NB4 (cell line): ENCODE results near the gene ATL1.

ENCODE experiments used
- DNase-seq: peaks from one replicate; pipeline ENCODE4 v3.0.0; 2010; ENCODE audit warnings: low read depth
- H3K4me3 ChIP-seq: one replicate; pipeline ENCODE4 v1.5.1; 2011; ENCODE audit warnings: mild to moderate bottlenecking, low read depth, low read length, moderate library complexity
- MYC ChIP-seq: IDR thresholded peaks from 2 replicates; pipeline ENCODE4 v1.6.1; 2011; ENCODE audit warnings: low read depth, low read length
- POLR2A ChIP-seq: IDR thresholded peaks from 2 replicates; pipeline ENCODE4 v1.6.1; 2011; ENCODE audit warnings: mild to moderate bottlenecking; ENCODE audit not compliant: insufficient read length; ENCODE audit errors: extremely low read depth
- TF ChIP-seq, protein P1 (sequence below): IDR thresholded peaks from one replicate; pipeline ENCODE4 v1.5.1; 2012; ENCODE audit warnings: low read depth, low read length
- TF ChIP-seq, protein P2 (sequence below): IDR thresholded peaks from 2 replicates; pipeline ENCODE4 v1.6.1; 2011; ENCODE audit warnings: low read depth, low read length

Gene ATL1

DNA sequence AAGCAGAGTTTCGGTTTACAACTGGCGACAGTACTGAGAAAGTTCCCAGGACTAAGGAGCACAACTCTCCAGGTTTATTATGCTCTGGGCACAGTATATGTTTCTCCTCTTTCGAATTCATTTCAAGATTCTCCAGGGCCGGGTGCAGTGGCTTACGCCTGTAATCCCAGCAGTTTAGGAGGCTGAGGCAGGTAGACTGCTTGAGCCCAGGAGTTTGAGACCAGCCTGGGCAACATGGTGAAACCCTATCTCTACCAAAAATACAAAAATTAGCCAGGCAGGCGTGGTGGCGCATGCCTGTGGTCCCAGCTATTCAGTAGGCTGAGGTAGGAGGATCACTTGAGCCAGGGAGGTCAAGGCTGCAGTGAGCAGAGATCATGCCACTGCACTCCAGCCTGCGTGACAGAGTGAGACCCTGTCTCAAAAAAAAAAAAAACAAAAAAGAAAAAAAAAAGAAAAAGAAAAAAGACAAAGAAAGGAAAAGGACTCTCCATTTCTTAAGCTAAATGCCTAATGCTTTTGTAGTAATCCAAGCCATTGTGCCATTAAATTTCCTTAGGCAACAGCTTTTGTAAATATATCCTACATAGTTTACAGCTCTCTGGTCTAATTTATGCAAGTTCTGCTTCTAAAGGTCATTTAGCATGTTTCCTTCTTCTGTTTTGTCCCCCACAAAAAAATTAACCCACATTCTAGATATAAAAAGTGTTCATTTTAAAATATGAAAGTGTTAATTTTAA lies 34.8 kb downstream of the ATL1 start:
- H3K4me3 ChIP-seq, result no peak overlapping the region
- DNase-seq, result no peak
- TF ChIP-seq POLR2A, result no peak
- TF ChIP-seq, protein P1, sequence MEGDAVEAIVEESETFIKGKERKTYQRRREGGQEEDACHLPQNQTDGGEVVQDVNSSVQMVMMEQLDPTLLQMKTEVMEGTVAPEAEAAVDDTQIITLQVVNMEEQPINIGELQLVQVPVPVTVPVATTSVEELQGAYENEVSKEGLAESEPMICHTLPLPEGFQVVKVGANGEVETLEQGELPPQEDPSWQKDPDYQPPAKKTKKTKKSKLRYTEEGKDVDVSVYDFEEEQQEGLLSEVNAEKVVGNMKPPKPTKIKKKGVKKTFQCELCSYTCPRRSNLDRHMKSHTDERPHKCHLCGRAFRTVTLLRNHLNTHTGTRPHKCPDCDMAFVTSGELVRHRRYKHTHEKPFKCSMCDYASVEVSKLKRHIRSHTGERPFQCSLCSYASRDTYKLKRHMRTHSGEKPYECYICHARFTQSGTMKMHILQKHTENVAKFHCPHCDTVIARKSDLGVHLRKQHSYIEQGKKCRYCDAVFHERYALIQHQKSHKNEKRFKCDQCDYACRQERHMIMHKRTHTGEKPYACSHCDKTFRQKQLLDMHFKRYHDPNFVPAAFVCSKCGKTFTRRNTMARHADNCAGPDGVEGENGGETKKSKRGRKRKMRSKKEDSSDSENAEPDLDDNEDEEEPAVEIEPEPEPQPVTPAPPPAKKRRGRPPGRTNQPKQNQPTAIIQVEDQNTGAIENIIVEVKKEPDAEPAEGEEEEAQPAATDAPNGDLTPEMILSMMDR, result no peak

DNA sequence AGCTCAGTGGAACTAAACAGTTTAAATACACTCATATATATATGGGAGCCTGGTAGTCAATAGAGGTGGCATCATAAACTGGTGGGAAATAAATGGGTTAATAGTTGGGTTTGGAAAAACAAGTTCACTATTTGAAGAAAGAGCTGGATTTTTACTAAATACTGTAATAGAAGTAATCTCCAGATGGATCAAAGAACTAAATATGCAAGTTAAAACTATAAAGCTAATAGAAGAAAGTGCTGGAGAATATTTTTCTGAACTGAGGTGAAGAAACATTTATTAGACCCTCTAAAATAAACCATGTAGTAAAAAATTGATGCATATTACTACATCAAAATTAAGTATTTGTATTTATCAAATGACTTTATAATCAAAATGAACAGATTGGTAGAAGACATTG lies 38.8 kb downstream of the ATL1 start:
- H3K4me3 ChIP-seq, result no peak overlapping the region
- TF ChIP-seq, protein P1, result no peak
- TF ChIP-seq MYC (no peak), POLR2A (no peak)
- TF ChIP-seq, protein P2, sequence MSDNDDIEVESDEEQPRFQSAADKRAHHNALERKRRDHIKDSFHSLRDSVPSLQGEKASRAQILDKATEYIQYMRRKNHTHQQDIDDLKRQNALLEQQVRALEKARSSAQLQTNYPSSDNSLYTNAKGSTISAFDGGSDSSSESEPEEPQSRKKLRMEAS, result no peak
- DNase-seq, result no peak

DNA sequence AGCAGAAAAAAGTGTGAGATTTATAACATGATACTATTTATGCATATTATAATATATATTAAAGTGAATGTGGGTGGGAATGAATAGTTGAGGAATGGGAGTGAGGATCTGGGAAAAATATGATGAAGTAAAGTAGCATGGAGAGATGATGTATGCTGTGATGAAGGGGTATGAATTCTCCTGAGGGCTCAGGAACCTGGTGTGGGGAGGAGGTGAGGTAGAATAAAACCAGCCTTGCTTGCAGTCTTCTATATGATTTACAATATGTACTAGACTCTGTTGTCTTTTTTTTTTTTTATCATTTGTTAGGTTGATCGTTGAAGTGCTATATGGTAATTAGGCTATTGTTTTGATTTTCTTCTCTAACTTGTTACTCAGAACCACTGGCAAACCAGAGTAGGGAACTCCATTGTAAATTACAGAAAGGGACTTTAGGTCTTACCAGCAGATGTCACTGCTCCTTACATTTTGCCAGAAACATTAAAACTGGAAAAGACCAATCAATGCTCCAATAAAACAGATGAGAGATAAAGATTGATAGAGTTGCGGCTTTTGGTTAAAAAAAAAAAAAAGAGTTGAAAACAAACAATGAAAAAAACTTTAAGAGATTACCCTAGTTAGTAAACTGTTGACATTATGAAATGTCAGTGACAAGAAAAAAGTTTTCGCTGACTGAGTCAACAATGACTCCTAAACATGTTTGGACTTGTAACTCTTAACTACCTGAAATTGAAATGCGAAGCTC lies 39.9 kb downstream of the ATL1 start:
- DNase-seq, result peak; percentile 29
- TF ChIP-seq POLR2A, result no peak
- TF ChIP-seq, protein P1, result peak; percentile 32
- no peak overlapping the region for H3K4me3 ChIP-seq

DNA sequence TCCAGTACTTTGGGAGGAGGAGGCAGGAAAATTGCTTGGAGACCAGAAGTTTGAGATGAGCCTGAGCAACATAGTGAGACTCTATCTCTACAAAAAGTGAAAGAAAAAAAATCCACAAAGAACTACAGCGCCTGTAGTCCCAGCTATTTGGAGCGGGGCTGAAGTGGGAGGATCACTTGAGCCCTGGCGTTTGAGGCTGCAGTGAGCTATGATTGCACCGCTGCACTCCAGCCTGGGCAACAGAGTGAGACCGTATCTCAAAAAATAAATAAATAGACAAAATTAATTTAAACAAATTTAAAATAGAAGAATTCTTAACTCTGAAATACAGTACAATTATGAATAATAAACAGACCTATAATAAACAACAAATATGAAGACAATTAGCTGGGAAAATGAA lies 40.9 kb downstream of the ATL1 start:
- no peak for DNase-seq
- no peak overlapping the region for H3K4me3 ChIP-seq
- TF ChIP-seq, protein P2, result no peak
- TF ChIP-seq, protein P1, result no peak
- TF ChIP-seq MYC (no peak), POLR2A (no peak)

DNA sequence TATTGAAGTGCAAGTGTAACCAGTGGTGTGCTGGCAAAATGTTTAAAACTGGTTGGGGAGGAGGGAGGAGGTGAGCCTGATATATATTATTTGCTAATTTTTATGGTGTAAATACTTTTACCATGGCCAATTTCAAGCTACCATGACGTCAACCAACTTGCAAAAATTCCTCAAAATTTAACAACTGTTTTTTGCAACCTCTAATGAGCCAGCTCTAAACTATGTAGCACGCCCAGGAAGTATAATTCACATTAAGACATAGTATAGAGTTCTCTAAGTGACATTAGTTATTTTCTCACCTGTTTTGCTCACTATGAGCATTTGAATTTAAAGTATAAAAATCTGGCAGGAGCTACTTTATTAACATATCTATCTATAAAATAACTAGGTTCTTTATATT lies 41.4 kb downstream of the ATL1 start:
- TF ChIP-seq POLR2A, result no peak
- TF ChIP-seq, protein P1, result no peak
- TF ChIP-seq MYC, result no peak
- TF ChIP-seq, protein P2, result no peak
- H3K4me3 ChIP-seq, result no peak overlapping the region
- no peak for DNase-seq

DNA sequence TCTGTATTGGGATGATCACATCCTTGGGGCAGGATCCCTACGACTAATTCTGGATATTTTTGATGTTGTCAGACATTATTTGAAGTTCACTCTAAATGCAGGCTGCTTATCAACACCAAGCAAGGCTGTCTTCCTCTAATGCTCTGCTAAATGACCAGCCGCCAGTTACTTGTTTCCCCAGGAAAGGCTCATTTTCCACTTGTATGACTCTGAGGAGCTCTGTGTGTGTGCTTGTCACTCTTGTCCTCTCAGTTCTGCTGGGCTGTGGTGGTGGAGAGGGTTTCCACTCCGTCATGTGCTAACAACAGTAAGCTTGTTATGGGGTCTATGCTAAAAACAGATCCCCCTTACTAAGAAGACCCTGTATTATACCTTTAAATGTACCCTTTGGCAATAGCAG lies 42.1 kb downstream of the ATL1 start:
- no peak for DNase-seq
- TF ChIP-seq POLR2A, result no peak
- TF ChIP-seq MYC, result no peak
- TF ChIP-seq, protein P1, result no peak
- TF ChIP-seq, protein P2, result no peak
- no peak overlapping the region for H3K4me3 ChIP-seq
